NCI-H748 (cell line): ENCODE results near the gene ARHGAP28.
"Not testable (repeated sequence)": the region's sequence is repeated elsewhere in the genome, so short reads cannot be mapped to it uniquely, and the experiment has no call there.

ENCODE experiments used
- DNase-seq: peaks from one replicate; lab custom pipeline; 2025; ENCODE audit not compliant: unreplicated experiment; lab: John Stamatoyannopoulos, UW

ARHGAP28 gene

DNA sequence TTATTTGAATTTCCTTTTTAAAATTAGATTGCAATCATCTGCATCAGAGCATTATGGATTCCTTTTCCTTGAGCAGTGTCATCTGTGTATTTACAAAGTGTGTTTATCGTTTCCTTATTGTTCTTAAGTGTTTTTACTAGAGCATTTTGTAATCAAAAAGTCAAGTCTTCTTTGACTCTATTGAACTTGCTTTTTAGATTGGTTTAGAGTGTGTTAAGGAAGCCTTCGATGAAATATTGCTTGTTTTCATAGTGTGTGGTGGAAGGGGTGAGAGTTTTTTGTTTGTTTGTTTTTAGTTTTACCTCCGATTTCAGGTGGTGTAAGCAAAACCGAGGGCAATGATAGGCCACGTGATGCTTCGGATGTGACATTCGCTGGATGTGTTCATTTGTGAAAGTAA, 45.7 kb downstream of the ARHGAP28 start:
- no peak for DNase-seq

DNA sequence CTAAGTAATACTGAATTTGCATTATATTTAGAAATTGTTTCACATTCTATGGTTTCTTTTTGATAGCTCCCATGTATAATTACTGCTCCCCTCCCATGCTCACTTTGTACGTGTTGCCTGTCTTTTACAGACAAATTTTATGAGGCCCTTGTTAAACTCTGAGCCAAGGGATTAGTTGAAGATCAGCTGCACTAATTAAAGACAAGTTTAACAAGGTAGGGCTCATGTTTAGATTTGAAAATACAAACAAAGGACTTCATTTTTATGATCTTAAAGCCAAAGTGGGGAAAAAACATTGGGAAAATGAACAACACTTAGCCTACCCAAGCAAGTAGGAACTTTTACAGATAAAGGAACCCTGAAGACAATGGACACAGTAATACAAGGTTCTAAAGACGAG, 46.2 kb downstream of the ARHGAP28 start:
- no peak for DNase-seq

DNA sequence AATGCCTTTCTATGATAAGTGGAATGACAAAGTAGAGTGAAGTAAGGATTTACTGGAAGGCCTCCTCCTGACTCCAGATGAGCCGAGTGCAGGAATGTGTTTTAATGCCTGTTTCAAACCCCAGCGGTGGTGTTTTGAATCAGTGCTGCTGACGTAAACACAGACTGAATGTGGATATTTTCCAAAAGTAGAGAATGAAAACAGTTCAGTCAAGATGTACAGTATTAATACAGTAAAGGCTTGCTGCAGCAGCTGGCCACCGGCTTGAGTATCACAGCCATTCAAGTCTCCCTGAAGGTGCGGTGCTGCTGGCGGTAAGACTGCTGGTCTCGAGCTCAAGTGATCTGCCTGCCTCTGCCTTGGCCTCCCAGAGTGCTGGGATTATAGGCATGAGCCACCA, 46.7 kb downstream of the ARHGAP28 start:
- DNase-seq = no peak

DNA sequence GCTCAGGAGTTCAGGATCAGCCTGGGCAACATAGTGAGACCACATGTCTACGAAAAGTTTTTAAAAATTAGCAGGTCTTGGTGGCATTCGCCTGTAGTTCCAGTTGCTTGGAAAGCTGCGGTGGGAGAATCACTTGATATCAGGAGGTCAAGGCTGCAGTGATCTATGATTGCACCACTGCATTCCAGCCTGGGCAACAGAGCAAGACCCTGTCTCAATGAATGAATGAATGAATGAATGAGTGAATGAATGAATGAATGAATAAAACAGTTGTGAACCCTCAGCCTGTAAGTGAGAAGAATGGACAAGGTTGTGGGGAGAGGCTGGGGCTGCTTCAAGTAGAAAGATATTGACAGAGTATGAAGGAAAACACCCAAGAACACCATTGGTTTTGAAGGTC, 48.0 kb downstream of the ARHGAP28 start:
- no peak for DNase-seq

DNA sequence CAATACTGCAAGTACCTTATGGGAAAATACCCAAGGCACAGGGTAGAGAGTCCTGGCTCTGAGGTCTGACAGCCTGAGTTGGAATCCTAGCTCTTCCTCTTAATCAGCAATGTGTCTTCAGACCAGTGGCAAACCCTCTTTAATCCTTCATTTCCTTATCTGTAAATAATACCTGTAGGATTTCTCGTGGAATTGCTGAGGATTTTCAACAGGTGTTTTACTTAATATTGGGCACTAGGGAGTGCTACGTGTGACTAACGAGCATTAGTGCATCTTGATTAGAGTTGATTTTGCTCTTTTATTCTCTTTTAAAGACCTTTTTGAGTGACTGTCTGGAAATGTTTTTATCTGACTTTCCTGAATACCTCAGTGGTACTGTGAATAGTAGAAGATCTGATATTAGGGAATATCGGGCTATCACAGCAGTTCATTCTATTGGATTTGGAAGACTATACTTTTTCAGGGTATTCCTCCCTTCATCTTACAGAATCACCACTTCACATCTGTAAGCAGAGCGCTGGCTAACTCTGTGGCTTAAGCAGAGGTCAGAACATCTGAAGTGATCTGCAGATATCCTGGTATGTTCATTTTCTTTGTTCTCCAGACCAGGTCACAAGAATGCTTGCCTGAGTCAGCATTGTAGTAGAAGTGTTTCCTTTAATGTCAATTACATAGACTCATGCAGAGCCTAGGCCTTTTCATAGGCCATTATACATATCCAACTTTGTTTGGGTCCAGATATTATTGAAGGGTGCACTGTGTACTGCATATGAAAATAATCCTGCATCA, 49.1 kb downstream of the ARHGAP28 start:
- DNase-seq = no peak

DNA sequence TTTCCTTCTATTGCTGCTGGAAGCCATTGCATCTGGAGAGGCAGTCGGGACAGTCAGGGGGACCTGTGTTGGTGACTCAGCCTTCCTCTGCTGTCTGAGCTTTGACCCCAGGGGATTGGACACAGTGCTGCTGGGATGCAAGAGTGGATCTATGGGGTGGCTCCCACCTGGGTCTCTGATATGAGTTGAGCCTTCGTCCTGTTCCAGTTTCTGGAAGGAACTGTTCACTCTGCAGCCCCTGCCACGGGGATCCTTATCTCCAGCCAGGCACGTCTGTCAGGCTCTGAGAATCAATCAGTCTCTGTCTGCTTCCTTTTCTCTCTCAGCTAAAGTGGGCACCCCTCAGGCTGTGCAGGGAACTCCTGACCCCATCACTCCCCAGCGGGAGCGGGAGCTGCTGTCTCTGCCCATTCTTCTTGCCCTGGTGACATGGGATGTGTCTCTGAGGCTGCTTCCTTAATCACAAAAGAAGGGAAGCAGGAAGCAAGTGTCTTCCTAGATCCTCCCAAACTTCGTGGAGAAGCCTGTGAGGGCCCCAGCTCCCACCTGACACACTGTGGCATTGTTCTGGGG, 51.7 kb downstream of the ARHGAP28 start:
- DNase-seq = no peak

DNA sequence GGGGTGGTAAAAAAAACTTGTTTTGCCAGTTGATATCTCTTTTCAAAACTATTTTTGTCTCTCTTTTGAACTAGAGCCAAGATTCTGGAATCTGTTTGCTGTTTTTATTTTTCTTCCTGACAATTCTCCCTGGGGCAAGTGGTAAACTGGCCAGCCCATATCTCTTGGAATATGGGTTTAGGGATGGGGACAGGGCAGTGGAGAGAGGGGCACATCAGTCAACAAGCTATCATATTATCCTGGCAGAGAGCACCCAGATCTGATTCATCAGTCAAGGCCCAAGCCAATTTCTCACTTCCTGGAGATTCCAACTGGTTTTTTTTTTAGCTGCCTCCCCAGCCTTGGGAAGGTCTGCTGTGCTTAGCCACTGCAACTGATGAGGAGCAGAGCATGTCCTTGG, 52.3 kb downstream of the ARHGAP28 start:
- DNase-seq = peak; percentile 40

DNA sequence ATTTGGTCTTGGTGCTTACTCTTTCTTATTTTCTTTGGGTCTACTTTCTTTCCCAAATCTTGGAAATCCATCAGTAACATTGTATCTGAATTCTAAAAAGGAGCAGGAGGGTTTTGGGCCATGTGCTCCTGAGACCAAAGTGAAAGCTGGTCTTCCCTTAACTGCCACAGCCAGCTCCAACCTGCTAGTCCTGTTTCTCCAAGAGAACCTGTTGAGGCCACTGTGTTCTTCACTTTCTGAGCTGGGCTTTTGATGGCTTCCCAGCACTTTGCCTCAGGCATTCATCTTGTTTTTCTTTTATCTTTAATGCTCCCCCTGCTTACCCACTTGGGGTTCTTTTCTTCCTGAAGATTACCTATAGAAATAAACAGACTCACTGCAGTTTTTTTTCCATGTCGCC, 53.3 kb downstream of the ARHGAP28 start:
- DNase-seq = peak; percentile 22

DNA sequence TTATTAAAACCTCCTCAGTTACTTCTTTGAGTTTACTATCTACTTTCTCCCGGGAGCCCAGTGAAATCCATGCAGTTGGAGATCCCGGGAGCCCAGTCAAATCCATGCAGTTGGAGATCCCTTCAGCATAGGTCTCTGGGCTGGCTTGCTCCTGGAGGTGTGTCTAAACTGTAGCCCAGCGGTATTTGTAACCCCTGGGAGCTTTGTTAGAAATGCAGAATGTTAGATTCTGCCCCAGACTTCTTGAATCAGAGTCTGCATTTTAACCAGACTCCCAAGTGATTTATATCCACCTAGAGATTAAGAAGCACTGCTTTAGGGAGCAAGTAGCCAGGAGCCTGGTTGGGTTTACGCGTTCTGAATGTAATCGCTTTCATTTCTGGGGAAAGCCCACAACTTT, 54.5 kb downstream of the ARHGAP28 start:
- DNase-seq = no peak

DNA sequence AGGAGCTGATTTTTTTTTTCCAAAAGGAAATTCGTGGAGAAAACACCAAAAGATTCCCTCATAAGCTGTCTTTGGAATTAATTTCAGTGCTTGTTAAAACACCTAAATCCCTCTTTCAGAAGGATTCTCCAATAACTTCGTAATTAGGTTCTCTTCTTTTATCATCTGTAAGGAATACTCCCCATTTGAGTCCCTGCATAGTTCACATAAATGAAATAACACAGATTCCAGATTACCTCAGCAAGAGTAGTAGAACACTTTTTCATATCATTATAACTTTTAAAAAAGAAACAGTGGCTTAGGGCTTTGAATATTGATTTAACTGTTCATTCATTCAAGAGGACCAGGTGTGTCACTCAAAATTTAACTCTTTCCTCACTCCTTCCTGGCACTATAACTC, 55.5 kb downstream of the ARHGAP28 start:
- no peak for DNase-seq

DNA sequence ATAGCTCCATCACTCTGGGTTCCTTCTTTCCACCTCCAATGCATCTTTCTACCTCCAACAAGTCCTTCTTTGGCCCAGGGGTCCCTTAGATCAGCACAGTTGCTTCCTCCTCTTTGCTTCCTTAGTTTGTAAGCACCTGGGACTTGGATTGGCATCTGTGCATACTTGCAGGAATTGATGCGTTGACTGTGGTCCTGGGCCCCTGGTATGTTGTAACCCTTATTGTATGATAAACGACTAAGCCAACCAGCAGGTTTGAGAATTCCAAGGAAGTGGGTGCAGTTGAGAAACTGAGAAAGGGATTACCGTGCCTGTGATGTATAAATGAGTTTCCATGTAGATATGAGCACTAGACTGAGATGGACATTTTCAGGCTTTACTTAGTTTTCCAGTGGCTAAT, 55.9 kb downstream of the ARHGAP28 start:
- DNase-seq = no peak

DNA sequence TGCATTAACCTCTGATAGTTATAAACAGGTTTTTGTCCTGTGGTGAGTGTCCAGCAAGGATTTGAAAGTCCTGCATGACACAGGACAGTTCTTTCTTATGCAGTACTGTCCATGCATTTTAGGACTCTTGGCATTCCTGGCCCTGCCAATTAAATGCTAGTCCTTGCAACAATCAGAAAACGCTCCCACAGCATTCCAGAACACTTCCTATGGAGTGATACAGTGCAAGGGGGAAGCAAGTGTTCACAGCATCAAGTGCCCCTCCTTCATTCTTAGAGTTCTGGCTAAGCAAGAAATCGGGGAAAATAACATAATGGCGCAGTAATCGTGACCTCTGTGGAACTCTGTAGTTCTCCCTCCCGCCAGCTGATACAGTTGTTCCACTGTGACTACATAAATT, 62.9 kb downstream of the ARHGAP28 start:
- no peak for DNase-seq

DNA sequence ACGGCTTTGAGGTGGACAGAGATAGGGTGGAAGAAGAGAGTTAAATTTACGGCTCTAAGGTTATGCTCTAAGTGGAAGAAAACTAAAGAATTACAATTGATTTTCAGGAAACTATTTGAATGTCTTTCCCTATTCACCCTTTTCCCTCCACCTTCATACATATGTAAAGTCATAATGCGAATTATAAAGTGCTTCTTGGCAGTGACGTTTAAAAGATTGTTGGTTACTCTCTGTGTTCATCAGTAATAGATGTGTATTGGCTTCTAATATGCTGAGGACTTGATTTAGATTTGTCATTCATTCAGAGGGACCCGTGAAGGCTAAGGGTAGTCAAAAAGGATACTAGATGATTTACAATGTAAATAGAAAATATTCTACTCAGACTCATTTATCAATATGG, 63.9 kb downstream of the ARHGAP28 start:
- no peak for DNase-seq

DNA sequence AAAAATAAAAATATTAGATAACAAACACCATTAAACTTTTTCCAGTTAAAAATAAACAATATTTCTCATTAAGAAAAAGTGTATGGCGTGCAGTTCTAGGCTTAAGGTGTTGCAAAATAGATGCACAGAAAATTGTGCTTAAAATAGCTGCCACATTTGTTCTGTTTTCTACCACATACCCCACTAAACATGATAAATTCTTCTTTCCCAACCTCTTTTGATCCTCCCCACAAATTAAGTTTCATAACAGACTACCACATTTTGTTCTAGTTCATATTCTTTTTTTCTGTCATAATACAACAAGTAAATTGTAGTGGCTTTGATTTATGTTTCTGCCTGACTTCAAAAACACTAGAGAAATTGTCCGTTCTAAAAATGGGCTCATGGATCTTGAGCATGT, 64.5 kb downstream of the ARHGAP28 start:
- no peak for DNase-seq

DNA sequence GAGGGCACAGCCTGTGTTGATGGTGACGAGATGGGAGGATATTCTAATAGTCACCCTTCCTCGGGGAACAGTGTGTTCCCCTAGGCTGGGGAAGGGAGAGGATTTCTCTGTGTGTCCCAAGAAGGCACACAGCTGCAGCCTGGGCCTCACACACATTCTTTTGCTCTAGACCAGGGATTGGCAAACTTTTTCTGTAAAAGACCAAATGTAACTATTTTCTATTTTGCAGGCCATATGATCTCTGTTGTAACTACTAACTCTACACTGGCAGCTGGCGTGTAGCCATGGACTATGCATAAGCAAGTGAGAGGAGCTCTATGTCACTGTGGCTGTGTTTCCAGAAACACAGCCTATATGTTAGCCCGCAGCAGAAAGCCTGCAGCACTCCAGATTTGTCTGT, 65.8 kb downstream of the ARHGAP28 start:
- no peak for DNase-seq

DNA sequence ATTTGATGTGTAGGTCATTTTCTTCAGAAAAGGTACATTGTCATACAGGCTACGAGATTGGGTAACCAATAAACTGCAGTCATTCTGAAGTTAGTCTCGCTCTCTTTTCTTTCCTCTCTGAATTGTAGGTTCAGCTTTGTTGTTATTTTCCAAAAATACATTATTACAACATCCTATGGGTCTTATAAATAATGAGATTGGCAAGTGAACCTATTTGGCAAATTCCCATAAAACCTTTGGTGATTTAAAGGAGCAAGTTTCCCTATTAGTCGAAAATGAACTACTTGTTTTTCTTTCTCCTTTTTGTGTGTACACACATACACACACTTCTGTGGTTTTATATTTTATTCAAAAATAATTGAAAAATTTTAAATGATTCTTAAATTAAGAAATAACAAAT, 67.0 kb downstream of the ARHGAP28 start:
- DNase-seq = no peak

DNA sequence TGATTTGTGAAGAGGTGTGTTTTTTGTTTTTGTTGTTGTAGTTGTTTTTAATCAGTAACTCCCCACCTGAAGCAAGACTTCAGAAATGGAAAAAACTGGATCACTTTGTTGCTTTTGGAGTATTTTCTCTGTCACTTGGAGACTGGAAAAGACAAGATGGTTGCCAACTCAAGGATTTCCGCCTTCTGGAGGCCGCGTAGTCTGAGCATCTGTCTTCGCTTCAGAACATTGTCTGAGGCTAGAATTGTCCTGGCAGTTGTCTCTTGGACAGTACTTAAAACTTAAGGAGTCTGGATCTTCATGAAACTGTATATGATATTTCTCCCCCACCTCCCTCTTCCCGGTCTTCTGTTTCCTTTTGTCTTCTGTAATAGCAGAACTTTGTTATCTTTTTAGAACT, 67.7 kb downstream of the ARHGAP28 start:
- no peak for DNase-seq

DNA sequence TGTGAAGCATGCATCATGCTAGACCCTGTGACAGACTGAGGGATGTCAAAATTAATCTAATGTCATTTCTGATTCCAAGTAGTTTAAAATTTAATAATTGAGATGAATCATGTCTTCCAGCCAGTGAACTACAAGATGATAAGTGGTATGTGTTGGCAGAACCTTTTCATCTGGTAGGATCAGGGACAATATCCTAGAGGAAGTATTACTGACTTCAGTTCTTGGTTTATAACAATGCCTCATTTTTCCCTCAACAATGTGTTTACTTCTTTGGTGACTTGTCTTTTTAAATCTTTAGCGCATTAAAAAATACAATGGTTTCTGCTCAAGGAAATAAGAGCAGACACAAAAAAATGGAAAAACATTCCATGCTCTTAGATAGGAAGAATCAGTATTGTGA, 69.4 kb downstream of the ARHGAP28 start:
- DNase-seq = no peak

DNA sequence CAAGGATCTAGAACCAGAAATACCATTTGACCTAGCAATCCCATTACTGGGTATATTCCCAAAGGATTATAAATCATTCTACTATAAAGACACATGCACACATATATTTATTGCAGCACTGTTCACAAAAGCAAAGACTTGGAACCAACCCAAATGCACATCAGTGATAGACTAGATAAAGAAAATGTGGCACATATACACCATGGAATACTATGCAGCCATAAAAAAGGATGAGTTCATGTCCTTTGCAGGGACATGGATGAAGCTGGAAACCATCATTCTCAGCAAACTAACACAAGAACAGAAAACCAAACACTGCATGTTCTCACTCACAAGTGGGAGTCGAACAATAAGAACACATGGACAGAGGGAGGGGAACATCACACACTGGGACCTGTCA, 70.8 kb downstream of the ARHGAP28 start:
- not testable (repeated sequence) for DNase-seq

DNA sequence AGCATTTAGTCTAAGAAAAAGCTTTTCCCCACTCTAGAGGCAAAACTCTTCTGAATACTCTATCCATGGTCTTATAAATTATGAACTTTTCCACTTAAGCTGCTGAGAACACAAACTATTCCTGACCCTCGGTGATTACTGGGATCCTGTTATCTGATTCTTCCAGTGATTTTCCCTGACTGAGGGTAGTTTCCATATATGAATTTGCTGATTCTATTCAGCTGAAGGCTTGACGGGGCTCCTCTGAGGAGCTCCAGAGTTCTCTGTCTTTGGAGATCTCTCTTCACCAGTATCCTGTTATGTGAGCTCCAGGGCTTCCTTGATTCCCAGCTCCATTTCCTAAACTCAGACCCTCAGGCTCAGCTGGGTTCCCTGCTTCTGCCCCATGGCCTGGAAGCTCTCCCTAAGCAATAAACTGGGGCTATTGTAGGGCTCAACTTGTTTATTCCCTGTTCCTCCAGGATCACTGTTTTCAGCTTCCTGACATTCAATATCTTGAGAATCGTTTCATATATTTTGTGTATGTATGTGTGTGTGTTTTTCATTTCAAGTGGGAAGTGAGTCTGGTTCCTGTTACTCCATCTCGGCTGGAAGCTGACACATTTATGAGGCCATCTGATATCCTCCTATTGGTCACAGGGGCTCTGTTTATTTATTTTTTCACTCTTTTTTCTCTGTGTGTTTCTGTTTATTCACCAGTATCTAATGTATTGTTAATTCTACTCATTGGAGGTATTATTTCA, 78.2 kb downstream of the ARHGAP28 start:
- DNase-seq = peak; percentile 73

DNA sequence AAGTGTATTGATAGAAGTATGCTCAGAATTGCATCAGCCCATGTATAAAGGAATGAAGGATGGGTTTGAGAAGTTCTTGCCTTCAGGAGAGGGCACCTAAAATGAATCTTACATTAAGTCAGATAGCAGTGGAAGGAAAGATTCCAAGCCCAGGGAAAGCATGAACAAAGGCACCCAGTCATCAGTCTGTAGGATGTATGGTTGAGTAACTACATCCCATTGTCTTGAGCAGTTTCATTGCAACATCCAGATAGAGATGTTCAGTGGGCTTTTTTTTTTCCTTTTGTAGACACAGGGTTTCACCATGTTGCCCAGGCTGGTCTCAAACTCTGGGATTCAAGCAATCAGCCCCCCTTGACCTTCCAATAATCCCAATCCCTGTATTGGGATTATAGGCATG, 80.7 kb downstream of the ARHGAP28 start:
- DNase-seq = no peak

DNA sequence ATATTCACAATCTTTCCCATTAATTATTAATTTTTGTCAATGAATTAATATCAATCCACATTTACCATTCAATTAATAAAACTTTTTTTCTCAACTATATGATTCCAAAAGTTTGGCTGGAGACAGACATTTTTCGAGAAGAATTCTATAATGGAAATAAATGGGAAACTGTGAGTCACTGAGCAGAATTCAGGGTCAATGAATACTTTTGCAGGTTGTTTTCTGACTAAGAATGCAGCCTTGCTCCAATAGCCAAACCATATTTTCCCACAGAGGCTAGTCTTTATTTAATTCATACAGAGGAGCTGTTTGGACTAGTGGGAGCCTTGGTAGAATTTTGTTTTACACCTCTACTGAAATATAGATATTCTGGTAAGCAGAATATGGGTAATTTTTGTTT, 82.3 kb downstream of the ARHGAP28 start:
- DNase-seq = no peak
